ENCODE results near the gene PDZD8. TPM values are rescaled to one million over a fixed set of nuclear protein-coding genes. Genes with fewer than 3 reads are reported as not detected.

Gene PDZD8
- polyA plus RNA-seq, 1 donor = 10.7 TPM

DNA sequence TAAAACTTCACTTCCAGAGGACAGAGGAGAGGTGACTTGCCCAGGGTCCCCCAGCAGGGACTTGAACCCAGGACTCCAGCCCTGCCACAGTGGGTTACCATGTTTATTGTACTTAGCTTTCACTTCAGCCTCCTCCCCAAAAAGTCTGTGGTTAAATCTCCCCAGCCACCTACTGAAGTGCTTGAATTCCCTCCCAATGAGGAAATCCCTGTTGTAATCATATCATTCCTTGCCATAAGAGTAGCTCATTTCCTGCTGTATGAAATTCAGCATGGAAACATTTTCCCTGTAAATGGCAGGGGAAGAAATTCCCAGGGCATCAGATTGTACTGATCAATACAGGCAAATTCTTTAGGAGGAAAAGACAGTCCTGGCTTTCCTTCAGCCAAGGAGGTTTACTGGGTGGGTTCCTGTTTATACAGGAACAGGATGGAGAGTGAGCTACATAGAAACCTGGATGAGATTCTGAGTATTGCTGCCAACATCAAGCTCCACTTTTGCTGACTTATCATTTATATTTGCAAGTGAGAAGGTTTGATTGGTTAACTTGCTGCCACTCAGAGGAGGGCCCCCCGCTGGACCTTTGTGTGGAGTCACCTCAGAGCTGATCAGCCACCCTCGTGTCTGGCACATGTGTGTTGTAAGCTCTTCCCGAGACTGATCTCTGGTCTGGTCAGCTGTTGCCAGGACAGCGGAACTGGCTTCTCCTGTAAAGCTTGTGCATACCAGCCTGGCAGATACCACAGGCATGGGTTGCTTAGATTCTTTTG lies 16.4 kb upstream of the PDZD8 start:
- no peak for DNase-seq (ENCODE audit: low read depth)

DNA sequence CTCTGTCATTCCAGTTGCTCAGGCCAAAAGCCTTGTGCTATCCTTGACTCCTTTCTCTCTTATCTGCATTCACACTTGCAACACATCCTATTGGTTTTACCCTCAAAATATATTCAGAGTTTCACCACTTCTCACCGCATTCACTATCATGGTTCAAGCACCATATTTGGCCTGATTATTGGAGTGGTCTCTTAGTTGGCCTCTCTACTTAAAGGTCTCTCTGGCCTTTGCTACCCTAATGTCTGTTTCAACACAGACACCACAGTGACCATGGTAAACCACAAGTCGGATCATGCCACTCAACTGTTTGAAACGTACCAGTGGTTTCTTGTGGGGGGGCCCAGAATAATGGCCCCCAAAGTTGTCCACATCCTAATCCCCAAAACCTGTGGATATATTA lies 15.2 kb upstream of the PDZD8 start:
- no peak for DNase-seq (ENCODE audit: low read depth)

DNA sequence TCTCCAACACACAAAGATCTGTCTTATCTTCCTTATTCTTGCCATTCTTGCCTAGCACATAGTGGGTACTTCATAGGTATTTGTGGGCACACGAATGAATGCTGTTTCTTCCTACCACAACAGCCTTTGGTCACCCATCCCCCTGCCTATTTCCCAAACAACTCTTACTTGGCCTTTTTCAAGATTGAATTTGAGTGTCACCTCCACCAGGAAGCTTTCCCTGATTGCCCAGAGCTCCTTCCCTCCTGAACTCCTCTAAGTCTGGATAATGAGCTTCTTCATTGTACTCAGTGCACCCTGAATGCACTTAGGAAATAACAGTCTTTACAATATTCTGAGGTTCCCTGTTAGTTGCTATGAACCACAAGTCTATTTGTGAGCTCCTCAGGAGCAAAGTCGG lies 11.6 kb upstream of the PDZD8 start:
- DNase-seq (ENCODE audit: low read depth) = no peak

DNA sequence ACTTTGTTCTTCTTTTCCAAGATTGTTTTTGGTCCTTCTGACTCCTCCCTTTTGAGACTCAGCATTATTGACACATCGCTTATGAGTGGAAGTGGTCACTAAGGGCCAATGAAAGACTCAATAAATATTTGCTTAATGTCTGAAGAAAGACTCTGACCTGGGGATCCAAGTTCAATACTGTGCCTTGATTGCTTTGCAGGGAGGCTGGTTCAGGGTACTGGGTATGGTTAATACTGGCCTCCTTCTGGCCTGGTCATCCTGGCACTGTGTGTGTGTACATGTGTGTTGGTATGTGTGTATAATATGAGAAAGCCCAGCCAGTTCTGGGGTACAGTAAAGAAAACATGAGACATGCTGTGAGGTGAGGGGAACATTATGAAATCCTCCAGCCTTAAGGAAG lies 7.6 kb upstream of the PDZD8 start:
- no peak for DNase-seq (ENCODE audit: low read depth)

DNA sequence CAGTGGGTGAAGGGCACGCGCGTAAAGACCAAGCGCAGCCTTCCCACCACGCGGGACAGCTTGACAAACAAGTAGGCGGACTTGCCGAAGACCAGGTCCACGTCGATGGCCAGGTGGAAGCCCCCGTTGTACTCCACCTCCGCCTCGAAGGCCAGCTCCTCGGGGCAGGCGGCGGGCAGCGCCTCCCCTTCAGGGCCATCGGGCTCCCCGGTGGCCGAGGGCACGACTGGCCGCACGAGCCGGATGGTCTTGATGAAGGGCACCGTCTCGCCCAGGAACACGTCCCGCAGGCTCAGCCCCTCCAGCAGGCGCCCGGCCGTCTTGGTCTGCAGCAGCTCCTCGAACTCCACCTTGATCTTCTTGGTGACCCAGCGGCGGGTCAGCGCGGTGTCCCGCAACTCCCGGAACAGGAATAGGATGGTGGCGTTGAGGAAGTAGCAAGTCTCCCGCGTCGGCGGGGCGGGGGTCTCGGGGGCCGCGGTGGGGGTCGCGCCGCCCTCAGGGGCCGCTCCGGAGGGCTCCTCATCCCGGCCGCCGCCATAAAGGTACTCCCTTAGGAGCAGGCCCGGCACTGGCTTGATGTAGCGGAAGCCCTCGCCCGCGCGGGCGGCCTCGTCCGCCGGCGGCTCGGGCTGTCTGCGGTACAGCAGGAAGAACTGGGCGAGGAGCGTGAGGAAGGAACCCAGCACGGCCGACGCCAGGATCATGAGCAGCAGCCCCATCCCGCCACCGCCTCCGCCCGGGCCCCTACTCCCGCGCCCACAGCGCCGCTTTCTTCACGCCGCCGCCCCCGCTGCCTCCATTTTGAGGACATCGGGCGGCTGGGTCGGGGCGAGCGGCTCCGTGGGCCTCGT lies 507 bp downstream of the PDZD8 start:
- no peak for DNase-seq (ENCODE audit: low read depth)

DNA sequence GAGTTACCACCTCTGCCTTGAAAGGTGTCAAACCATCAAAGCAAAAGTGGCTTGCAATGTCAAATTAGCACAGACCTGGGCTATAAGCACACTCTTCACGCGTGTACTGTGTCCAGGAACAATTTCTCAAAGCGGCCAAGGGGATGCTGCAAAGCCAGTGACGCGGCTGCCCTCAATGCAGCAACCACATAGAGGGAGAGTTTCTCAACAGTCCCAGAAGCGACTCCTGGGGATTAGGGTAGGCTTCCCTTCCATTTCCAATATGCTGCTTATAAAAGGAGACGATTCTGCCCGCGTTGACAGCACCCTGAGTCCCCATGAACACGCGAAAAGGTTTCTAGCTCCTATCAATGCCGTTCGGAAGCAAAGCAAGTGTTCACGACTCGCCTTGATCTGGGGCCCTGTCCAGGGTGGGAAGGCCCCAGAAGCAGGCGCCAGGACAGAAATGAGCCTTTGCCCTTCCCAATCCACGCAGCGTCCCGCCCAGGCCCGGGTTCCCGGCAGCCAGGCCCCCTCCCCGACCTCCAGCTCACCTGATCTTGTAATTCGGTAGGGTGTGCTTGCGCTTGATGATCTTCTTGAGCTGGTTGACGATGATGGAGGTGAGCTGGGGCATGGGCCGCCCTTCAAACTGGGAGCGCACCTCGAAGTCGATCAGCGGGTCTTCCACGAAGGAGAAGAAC lies 1.3 kb downstream of the PDZD8 start:
- DNase-seq (ENCODE audit: low read depth) = no peak

DNA sequence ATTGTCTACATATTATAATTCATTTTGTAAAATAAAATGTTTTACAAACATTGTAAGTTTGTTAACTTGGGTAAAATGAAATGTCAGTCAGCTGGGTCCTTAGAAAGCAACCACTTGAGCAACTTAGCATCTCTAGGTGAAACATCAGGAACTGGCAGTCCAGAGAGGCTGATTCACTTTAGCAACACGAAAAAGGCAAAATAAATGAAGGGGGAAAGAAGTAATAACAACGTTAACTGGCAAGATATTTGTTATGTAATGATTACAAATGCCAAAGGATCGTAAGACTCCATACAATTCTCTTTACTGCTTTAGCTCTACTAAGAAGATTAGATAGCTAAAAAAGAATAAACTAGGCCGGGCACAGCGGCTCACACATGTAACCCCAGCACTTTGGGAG lies 5.0 kb downstream of the PDZD8 start:
- DNase-seq (ENCODE audit: low read depth) = no peak

DNA sequence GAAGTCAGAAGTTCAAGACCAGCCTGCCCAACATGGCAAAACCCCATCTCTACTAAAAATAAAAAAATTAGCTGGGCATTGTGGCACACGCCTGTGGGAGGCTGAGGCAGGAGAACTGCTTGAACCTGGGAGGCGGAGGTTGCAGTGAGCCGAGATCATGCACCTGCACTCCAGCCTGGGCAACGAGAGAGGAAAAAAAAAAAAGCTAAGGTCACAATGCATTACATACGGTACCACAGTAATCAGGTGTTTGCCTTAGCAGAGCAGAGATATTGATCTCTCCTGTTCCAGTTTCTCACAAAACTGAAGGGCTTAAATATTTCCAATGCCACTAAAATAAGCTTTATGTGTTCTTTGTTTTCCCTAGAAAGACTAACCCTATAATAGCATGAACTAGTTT lies 7.5 kb downstream of the PDZD8 start:
- no peak for DNase-seq (ENCODE audit: low read depth)

DNA sequence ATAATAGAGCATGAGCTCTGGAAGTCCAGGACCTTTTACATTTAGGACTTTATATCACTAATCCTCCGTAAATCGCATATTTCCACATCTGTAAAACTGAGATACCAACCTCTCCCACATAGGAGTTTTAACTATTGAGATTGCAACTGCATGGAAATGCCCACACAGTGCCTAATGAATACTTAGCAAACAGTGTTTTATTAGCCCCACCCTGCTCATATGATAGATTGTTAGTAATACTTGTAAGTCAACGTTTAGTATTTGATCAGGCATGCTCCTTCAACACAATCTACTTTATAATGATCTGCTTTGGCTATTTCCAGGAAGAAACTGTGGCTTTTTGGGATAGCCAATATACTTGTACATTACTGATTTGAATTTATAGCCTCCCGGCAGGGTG lies 8.5 kb downstream of the PDZD8 start:
- no peak for DNase-seq (ENCODE audit: low read depth)

DNA sequence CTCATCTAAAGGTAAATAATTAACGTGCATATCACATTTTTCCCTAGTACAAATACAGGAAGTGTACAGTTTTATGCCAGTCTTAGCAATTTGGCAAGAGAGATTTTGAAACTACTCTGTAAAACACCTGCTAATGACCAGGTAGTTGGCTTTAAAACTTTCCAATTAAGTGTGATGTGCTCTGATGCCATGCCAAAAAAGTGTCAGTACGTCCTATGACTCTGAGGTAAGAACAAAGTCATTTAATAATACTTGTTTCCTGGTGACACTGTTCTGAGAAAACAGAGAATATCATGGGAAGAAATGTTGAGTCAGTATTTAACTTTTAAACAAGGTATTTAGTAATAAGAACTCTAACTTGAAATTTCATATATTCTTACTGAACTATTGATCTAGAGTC lies 9.6 kb downstream of the PDZD8 start:
- no peak for DNase-seq (ENCODE audit: low read depth)

DNA sequence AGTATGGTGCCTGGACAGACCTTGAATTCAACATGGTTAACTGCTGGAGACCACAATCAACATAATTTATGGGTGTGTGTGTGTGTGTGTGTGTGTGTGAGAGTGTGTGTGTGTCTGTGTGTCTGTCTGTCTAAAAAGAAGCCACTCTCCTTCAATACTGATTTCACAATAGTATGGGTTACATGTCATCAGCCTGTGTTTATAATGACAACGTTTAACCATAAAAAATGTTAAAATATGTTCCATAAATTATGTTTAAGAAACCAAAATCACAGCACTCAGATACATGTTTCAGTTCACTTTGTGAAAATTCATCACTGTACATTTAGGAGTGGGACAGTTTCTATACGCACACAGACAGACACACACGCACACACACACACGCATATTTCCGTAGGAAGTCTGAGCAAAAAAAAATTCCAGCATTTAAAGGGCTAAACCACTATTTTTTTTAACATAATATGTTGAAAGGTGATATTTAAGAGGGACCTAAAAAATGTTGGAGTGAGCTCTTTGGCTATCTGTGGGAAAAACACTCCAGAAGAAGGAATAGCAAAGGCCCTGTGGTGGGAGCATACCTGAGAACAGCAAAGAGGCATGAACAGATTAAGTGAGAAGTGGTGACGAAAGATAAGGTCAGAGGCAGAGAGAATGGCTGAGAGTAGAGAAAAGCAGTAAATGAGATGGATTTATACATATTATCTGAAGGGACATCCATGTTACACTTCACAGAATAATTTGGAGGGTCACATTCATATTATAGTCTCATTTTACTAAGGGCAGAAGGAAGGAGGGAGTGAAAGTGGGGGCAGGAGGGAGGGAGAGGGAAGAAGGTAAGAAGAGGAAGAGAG lies 10.9 kb downstream of the PDZD8 start:
- no peak for DNase-seq (ENCODE audit: low read depth)

DNA sequence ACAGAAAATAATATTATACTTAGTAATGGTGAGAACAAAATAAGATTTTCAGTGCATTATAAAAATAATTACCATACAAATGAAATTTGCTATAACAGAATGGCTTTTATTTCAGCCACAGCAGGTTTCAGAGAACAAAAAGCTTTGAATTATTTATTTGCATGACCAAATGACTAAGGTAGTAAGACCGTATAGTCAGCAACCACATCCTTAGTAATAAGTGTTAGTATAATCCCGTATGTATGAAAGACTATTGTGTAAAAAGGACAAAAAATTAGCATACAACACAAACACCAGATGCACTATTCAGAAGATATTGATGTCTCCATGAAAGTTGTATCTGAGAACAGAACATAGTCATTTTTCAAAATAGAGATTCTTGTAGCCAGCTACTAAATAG lies 12.2 kb downstream of the PDZD8 start:
- no peak for DNase-seq (ENCODE audit: low read depth)

DNA sequence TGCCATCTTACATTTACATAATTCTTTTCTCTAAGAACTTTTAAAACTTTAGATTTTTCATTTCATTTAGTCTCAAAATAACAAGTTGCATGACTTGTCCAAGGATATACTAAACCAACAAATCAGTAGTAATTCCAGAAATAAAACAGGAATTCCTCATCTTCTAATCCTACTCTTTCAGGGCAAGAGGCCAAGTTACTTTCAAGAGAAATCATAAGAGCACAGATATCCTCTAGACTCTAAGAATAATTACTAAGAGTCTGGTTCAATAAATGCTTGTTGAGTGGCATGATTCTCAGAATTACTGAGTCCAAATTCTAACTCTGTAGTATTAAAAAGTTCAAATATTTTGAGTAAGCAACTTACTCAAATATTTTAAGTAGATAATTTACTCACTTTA lies 12.9 kb downstream of the PDZD8 start:
- DNase-seq (ENCODE audit: low read depth) = no peak

DNA sequence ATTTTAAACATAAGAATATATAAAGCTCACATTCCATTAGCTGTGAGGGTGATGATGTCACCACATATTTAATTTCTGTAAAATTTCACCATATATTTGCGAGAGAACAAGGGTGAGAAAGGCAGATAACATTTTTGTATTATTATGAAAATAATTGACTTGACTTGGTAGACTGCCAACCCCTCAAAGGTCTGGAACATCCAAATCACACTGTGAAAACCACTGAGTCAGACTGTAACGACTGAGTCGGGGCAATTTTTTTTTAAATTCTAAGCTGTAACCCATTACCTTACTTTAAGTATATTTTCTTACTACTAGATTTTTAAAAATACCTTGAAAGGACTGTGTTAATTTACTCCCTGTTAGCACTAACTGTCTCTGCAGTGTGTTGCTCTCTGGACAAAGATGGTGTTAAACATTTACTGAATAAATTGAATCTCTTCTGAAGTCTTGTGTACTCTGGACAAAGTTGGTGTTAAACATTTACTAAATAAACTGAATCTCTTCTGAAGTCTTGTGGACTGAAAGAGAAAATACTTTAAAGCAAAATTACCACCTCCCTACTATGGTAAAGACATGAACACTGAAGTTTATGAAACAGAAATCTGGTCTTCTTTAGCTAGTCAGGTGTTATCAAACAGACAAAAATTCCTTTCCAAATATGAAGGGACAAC lies 14.1 kb downstream of the PDZD8 start:
- DNase-seq (ENCODE audit: low read depth) = no peak

DNA sequence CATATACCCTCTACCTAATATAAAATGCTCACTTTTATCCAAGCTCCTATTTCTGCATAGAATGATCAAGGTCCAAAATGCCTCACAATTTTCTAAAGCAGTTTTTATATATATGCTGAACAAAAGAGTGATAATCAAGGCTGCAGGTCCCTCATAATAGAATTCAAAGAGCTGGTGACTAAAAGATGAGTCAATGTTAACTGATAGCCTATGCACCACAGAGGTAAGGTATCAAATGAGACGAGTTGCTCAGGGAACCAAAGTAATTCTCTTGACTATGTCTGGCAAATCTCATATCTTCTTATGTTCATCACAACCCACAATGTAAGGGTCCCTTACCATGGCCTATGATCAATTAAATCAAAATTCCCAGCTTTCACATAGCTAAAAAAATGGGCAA lies 15.2 kb downstream of the PDZD8 start:
- DNase-seq (ENCODE audit: low read depth) = no peak

DNA sequence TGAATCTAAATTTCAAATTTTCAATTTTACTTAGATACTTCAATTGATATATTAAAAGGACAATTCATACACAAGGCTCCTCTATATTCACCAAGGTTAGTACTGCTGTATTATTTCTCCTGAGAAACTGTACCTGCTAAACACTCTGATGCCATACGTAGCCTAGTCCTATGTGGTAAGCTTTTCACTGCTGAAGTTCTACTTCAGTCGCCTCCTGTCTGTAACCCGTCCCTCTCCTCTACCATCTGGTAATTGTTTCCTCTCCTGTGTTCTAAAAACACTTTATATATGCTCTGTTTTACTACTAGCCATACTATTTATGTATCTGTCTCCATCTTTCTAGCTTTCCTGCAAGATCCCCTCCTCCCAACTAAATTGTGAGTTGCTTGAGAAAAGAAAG lies 20.2 kb downstream of the PDZD8 start:
- no peak for DNase-seq (ENCODE audit: low read depth)

DNA sequence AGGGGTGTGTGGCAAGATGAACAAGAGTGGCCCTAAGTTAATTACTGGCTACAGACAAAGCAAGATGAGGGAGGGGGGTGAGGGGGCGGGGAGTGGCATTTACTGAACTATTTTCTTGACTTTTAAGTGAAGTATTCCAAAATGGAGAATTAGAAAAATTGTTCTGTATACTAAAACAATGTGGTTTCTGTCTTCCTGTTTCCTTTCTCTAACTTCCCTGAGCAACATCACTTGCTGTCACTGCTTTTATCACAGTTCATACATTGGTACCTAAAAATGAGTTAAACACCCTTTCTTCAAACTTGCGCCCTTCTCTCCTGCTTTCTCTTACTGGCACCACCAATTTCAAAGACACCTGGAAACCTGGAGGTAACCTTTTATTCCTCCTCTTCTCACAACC lies 21.6 kb downstream of the PDZD8 start:
- DNase-seq (ENCODE audit: low read depth) = no peak

DNA sequence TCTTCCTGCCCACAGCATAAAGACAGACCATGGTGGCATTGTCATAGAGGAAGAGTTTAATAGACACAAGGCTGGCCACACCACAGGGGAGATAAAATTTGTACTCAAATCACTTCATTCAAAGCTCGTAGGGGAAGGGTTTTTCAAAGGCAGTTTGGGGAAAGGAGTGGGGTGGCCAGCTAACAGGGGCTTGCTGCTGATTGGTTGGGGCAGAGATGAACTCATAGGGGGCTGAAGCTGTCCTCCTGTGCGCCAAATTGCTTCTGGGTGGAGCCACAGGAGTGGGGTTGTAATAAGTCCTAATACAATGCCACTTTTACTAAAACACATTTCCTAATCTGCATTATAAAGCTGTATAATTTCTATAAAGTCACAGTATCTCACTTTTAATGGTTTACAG lies 22.5 kb downstream of the PDZD8 start:
- no peak for DNase-seq (ENCODE audit: low read depth)

DNA sequence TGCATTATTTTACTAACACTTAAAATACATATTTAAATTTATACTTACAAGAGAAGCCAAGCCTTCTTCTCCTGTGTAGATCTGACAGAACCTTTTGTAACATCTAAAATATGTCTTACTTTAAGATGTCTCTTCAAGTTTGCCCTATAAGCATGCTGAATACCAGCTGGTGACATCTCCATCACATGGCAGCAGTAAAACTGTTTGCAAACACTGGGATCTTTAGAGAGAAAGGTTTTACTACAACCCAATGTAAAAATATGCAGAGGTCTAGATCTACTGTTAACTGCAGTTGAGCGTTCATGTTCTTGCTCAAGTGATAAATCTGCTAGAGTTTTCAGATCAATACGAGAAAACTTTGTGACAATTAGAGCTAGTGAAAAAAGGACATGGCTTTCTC lies 23.2 kb downstream of the PDZD8 start:
- no peak for DNase-seq (ENCODE audit: low read depth)

DNA sequence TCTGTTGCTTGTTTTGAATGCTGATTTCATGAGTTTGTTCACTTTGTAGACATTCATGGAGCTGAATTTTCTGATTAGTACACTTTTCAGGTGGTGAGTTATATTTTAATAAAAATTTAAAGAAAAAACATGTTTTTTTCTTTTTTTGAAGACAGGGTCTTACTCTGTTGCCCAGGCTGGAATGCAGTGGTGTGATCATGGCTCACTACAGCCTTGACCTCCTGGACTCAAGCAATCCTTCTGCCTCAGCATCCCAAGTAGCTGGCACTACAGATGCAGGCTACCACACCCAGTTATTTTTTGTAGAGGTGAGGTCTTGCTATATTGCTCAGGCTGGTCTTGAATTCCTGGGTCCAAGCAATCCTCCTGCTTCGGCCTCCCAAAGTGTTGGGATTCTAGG lies 23.7 kb downstream of the PDZD8 start:
- DNase-seq (ENCODE audit: low read depth) = no peak

DNA sequence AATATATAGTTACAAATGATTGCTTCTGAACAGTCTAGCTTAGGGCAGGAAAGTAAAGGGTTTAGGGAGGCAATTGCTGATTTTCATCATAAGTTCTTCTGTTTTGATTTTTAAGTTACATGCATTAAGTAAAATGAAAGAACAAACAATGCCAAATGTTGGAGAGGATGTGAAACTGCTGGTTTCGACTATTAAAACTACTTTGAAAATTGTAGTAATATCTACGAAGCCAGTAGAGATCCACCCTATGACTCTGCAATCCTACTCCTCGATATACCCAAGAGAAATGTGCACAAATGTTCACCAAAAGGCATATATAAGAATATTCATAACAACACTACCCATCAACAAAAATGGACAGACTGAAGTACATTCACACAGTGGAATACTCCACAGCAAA lies 24.3 kb downstream of the PDZD8 start:
- no peak for DNase-seq (ENCODE audit: low read depth)
